Ascending aorta (tissue), 2 donors: ENCODE data around the gene BLNK. TPM values are rescaled to one million over a fixed set of nuclear protein-coding genes. Genes with fewer than 3 reads are reported as not detected.

Experiments
- DNase-seq, 2 donors: peaks; one replicate each; pipeline ENCODE4 v3.0.0-alpha.2; 2019; ENCODE audit warnings: low spot score in 2 of 2
- H3K27ac ChIP-seq, 2 donors: fragments of 200-600 bp; sonication (generic); one replicate each; pipeline ENCODE4 v1.5.1; 2016 to 2017; ENCODE audit warnings: mild to moderate bottlenecking in 1 of 2
- H3K27me3 ChIP-seq: fragments of 200-600 bp; sonication (generic); one replicate; pipeline ENCODE4 v1.5.1; 2017
- H3K36me3 ChIP-seq, 2 donors: fragments of 200-600 bp; sonication (generic); one replicate each; pipeline ENCODE4 v1.5.1; 2016
- H3K4me1 ChIP-seq, 2 donors: fragments of 200-600 bp; sonication (generic); one replicate each; pipeline ENCODE4 v1.5.1; 2016 to 2017; ENCODE audit warnings: mild to moderate bottlenecking in 1 of 2
- H3K4me3 ChIP-seq, 2 donors: fragments of 200-600 bp; sonication (generic); one replicate each; pipeline ENCODE4 v1.5.1; 2016 to 2017; ENCODE audit warnings: mild to moderate bottlenecking in 1 of 2
- H3K9me3 ChIP-seq, 2 donors: fragments of 200-600 bp; sonication (generic); one replicate each; pipeline ENCODE4 v1.5.1; 2016
- CTCF ChIP-seq, 3 experiments: fragments of 200-600 bp in 2 of 3; fragments of 450-650 bp in 1 of 3; sonication (generic) in 2 of 3; IDR thresholded peaks; one replicate each; pipeline ENCODE4 v1.5.1; 2016 to 2019; ENCODE audit warnings: antibody characterized with exemption in 3 of 3, mild to moderate bottlenecking in 1 of 3, moderate library complexity in 1 of 3
- intact Hi-C: fragments of 100-400 bp; cut with DNase I; formaldehyde crosslinking; loops from one replicate; pipeline ENCODE4 v1.15.1; 2023
- total RNA-seq: library from RNA; depleted of rRNA; stranded (reverse); fragments of >200 nt; gene quantifications from one replicate; pipeline ENCODE4 v1.1.0, GENCODE V29; 2016

The BLNK gene
- total RNA-seq, 1 donor from 2014 or later = not detected

DNA sequence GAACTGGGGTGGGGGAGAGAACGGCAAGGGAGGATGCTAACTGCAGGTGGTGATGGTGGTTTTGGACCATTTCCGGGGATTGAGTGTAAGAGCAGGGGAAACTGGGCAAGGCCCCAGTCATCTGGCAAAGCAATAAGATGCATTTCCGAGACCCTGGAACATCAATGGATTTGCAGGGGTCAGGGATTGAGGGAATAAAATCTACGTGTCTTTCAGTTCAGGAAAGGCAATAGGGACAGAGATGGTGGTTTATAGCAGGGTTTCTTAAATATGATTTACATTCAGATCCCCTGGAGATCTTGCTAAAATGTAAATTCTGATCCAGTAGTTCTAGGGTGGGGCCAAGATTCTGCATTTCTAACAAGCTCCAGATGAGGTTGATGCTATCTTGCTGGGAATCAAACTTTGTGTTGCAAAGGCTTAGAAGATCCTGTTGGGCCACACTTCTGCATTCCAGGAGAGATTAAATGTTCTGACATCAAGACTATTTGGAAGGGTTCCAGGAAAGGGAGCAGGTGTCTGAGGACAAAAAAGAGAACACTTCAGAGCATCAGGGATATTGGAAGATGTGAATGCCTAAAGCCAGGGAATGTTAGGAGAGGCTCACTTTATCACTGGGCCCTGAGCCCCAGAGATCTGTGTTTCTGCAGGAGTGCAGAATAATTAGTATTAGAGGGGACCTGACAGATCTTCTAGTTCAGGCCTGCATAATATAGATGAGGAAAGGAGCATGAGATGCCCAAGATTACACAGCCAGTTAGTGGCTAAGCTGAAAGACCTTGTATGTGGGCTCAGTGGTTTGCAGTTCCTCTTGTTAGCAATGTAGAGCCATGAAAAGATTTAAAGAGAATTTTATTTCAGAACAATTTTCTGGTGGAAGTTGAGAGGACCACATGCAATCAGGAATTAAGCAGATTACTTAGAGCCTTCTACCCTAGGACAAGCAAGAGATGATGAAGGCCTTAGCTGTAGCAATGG lies 32.4 kb downstream of the BLNK start:
- no peak overlapping the region for H3K27ac ChIP-seq
- no peak overlapping the region for H3K4me3 ChIP-seq
- no peaks in the 10 kb centered on the region for H3K36me3 ChIP-seq
- no peak for DNase-seq
- no peak for TF ChIP-seq CTCF (IDR thresholded peaks at IDR 0.05)
- no peaks in the 10 kb centered on the region for H3K4me1 ChIP-seq
- H3K9me3 ChIP-seq = no peaks in the 10 kb centered on the region
- no peaks in the 10 kb centered on the region for H3K27me3 ChIP-seq
- intact Hi-C loops = no loop called here

- intact Hi-C loops = no loop called here
- Histone ChIP-seq H3K4me3 (no peak overlapping the region), H3K9me3 (no peaks in the 10 kb centered on the region), H3K36me3 (no peaks in the 10 kb centered on the region), H3K27ac (no peak overlapping the region), H3K4me1 (no peaks in the 10 kb centered on the region), H3K27me3 (no peaks in the 10 kb centered on the region)
- no peak for DNase-seq
- no peak for TF ChIP-seq CTCF (IDR thresholded peaks at IDR 0.05)
Measured at GRCh38 chr10:96236876-96237275, 34.5 kb downstream of the BLNK start.

DNA sequence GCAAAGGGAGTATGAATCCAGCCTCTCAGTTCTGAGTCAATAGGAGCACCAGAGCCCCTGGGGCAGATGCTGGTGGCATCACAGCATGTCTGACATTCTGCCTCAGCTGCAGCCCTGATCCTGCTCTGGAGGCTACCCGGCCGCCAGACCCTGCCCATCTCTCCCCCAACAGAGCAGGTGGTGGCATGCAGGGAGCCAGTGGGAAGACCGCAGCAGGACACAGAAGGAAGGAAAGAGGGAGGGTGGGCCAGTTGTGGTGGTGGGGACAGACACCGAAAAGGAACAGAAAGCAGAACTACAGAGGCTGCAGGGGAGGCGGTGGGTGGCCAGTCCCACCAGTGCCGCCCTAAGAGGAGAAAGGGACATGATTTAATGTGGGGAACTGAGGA lies 35.3 kb downstream of the BLNK start:
- intact Hi-C loops = no loop called here
- H3K4me3 ChIP-seq = no peak overlapping the region
- H3K4me1 ChIP-seq = no peaks in the 10 kb centered on the region
- H3K9me3 ChIP-seq = no peaks in the 10 kb centered on the region
- no peak for TF ChIP-seq CTCF (IDR thresholded peaks at IDR 0.05)
- H3K27ac ChIP-seq = no peak overlapping the region
- no peak for DNase-seq
- H3K36me3 ChIP-seq = no peaks in the 10 kb centered on the region
- no peaks in the 10 kb centered on the region for H3K27me3 ChIP-seq

GRCh38 chr10:96235326-96236089 lies 35.9 kb downstream of the BLNK start:
- no peaks in the 10 kb centered on the region for H3K4me1 ChIP-seq
- DNase-seq = no peak
- H3K9me3 ChIP-seq = no peaks in the 10 kb centered on the region
- no peaks in the 10 kb centered on the region for H3K36me3 ChIP-seq
- H3K27ac ChIP-seq = no peak overlapping the region
- no peak overlapping the region for H3K4me3 ChIP-seq
- intact Hi-C loops = no loop called here
- no peaks in the 10 kb centered on the region for H3K27me3 ChIP-seq
- no peak for TF ChIP-seq CTCF (IDR thresholded peaks at IDR 0.05)

GRCh38 chr10:96233959-96234358 lies 37.4 kb downstream of the BLNK start:
- TF ChIP-seq CTCF (IDR thresholded peaks at IDR 0.05) = no peak
- no peaks in the 10 kb centered on the region for H3K27me3 ChIP-seq
- intact Hi-C loops = no loop called here
- no peaks in the 10 kb centered on the region for H3K36me3 ChIP-seq
- no peaks in the 10 kb centered on the region for H3K9me3 ChIP-seq
- H3K4me1 ChIP-seq = peaks cover 0 to 3% of the 10 kb centered on the region in 2 donors
- no peak overlapping the region for H3K27ac ChIP-seq
- no peak overlapping the region for H3K4me3 ChIP-seq
- DNase-seq = no peak
